Fibroblast of mammary gland (primary cell): Measurements from ENCODE around the gene IRF8.
A peak's percentile ranks its signal among the peaks of the same experiment; 100 is the strongest.

ENCODE experiments used
- DNase-seq: peaks from one replicate; pipeline ENCODE4 v3.0.0-alpha.2; 2010; ENCODE audit warnings: low read depth
- H3K4me3 ChIP-seq: 2 replicates; pipeline ENCODE4 v1.5.1; 2011; ENCODE audit warnings: low read depth, mild to moderate bottlenecking, low read length, moderate library complexity; ENCODE audit not compliant: control insufficient read depth
- TF ChIP-seq, protein P1 (sequence below): conservative IDR thresholded peaks from 2 replicates; pipeline ENCODE4 v1.5.1; 2011; ENCODE audit warnings: low read depth, low read length, inconsistent platforms; ENCODE audit not compliant: control insufficient read depth, insufficient read depth

The IRF8 gene

DNA sequence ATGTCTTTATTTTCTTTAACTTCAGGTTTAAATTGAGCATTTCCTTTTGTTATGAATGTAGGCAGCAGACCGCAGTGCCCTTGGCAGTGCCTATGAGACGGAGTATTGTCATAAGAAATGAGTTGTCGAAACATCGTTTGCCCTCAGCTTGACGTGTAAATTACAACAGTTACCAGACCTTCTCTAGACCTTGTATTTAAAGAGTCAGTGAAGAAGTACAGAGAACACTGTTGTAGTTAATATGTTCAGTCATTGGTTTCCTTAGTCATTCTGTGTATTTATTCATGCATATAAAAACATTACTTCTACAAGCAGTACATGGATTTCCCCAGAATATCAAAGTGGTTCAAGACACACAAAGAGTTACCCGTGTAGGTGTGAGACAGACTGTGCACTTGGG, 19.0 kb downstream of the IRF8 start:
- TF ChIP-seq, protein P1, sequence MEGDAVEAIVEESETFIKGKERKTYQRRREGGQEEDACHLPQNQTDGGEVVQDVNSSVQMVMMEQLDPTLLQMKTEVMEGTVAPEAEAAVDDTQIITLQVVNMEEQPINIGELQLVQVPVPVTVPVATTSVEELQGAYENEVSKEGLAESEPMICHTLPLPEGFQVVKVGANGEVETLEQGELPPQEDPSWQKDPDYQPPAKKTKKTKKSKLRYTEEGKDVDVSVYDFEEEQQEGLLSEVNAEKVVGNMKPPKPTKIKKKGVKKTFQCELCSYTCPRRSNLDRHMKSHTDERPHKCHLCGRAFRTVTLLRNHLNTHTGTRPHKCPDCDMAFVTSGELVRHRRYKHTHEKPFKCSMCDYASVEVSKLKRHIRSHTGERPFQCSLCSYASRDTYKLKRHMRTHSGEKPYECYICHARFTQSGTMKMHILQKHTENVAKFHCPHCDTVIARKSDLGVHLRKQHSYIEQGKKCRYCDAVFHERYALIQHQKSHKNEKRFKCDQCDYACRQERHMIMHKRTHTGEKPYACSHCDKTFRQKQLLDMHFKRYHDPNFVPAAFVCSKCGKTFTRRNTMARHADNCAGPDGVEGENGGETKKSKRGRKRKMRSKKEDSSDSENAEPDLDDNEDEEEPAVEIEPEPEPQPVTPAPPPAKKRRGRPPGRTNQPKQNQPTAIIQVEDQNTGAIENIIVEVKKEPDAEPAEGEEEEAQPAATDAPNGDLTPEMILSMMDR = no peak
- H3K4me3 ChIP-seq = no peak overlapping the region
- DNase-seq = no peak

DNA sequence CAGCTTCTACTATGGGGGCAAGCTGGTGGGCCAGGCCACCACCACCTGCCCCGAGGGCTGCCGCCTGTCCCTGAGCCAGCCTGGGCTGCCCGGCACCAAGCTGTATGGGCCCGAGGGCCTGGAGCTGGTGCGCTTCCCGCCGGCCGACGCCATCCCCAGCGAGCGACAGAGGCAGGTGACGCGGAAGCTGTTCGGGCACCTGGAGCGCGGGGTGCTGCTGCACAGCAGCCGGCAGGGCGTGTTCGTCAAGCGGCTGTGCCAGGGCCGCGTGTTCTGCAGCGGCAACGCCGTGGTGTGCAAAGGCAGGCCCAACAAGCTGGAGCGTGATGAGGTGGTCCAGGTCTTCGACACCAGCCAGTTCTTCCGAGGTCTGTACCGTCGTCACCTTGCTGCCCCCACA, 19.5 kb downstream of the IRF8 start:
- no peak overlapping the region for H3K4me3 ChIP-seq
- TF ChIP-seq, protein P1 = no peak
- no peak for DNase-seq

DNA sequence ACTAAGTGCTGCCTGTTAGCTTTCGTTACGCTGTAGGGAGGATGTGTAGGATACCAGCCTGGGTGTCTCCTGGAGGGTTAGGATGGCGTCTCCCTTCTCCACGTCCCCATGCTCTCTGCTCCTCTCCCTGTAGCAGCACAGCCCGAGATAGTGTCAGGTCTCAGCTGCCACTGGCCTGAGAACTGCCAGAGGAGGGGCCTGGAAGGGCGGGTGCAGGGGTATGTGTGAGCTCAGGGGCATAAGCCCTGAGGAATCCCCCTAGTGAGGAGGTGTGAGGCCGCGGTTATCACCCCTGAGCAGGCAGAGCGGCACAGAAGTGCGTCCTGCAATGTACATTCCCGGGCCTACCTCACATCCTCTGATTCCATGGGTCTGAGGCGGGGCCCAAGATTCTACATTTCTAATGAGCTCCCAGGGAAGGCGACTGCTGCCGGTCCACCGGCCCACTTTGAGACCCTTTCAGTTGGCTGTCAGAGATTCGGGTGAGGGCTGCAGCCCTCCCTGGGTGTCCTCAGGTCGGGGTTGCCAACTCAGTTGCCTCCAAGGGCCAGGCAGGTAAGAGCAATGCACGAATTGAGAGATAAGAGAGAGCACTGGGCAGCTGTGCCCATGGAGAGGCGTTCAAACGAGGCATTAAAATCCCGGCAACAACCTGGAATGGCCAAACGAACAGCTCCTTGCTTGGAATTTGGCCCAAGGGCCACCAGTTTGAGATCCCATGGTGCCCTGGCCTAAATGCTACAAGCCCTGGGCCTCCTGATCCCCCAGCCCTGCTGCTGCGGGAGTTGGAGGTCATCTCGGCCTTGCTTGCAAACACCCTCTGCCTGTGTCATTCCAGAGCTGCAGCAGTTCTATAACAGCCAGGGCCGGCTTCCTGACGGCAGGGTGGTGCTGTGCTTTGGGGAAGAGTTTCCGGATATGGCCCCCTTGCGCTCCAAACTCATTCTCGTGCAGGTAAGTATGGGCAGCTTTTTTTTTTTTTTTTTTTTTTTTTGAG, 20.6 kb downstream of the IRF8 start:
- no peak overlapping the region for H3K4me3 ChIP-seq
- DNase-seq = no peak
- TF ChIP-seq, protein P1 = no peak

DNA sequence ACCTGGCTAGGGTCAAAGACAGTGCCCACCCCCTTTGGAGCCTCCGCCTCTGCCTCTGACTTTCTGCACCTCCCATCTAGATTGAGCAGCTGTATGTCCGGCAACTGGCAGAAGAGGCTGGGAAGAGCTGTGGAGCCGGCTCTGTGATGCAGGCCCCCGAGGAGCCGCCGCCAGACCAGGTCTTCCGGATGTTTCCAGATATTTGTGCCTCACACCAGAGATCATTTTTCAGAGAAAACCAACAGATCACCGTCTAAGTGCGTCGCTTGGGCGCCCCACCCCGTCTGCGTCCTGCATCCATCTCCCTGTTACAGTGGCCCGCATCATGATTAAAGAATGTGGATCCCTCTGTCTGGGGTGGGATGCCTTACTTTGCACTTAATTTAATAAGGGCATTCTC, 22.1 kb downstream of the IRF8 start:
- DNase-seq = no peak
- TF ChIP-seq, protein P1 = no peak
- no peak overlapping the region for H3K4me3 ChIP-seq

DNA sequence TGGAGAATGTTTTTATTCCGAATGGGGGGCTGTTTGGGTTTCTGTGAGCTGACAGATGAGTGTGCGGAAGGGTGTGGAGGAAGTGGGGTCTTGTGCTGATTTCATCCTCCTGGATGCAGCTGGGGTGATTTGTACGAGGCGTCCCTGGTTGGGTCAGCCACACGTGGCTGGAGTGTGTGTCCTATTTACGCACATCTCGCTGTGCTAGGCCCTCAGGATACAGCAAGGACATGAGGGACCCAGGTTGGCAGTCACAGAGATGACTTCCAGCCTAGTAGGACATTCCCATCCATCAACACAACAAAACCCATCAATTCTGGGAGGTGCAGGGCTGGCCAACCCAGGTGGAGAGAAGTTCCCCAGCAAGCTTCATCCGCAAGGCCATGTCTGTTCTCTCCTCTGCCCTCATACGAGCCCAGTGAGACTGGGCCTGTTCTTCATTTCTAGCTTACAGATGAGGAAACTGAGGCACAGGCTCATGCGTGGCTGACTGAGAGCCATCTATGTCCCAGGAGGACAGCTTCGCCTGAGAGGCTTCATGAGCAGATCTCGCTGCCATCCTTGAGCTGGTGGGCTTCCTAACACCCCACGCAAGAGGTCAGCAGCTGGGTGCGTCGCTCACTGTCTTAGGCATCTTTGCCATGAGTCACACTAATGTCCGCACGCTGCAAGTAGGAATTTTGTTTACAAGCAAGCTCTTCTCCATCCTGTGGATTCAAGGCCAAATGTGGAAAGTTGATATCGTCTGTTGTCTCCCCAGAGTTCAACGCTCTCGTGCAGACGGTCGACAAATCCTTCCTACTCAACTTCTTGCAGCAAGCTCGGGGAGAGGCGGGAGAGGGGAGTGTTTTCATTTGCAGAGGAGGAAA, 24.4 kb downstream of the IRF8 start:
- TF ChIP-seq, protein P1 = no peak

DNA sequence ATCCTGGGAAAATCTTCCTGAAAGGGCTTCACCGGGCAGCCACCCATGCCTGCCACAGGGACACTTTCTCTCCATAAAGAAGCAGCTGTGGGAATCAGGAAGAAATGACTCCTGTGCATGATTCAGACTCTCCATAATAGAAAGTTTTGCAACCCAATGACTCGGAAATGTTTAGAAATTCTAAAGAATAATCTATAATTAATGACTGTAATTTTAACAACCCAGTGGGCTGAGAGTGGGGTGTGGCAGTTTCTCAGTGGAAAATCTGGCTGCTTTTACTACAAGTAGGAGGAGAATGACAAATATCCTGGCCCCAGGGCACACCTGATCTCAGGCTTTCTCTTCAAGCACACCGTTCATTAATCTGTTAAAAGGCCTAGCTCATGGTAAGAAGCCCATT, 25.7 kb downstream of the IRF8 start:
- H3K4me3 ChIP-seq = no peak overlapping the region
- TF ChIP-seq, protein P1 = no peak
- peak; percentile 31 for DNase-seq

More for the DNA sequence above, 24.4 kb downstream of the IRF8 start:
- peak; percentile 52 for DNase-seq
- H3K4me3 ChIP-seq = no peak overlapping the region
